Stimulated activated CD4-positive, alpha-beta T cell treated with anti-CD3 and anti-CD28 coated beads, Interleukin-1b, Interleukin-23, amount 100 ng/mL, for 4 hours (primary cell): Measurements from ENCODE around the gene VWA3A.
"Not testable (repeated sequence)": the region's sequence is repeated elsewhere in the genome, so short reads cannot be mapped to it uniquely, and the experiment has no call there.

Experiments used
- DNase-seq, 2 donors: peaks; one replicate each; pipeline ENCODE4 v3.0.0-alpha.2; 2020; ENCODE audit warnings: low read depth in 2 of 2

VWA3A gene

DNA sequence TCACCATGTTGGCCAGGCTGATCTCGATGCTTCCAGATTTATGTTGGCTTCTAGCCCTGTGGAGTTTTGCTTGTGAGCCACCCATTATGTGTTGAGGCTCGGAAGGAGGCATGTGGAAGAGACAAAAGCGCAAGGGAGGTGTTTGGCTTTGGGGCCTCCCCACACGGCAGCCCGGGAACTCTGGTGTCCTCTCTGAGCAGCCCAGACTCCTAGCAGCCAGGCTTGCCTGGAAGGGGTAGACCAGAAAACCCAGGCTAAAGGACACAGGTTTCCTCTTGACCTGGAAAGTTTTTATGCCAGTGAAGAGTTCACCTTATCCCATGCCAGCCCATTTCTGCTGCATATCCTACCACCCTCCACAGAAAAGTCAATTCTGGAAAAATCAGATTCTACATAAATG lies 91.0 kb downstream of the VWA3A start:
- DNase-seq, result no peak

- DNase-seq, result no peak
These were observed 91.7 kb downstream of the VWA3A start for GRCh38 chr16:22183901-22184614.

DNA sequence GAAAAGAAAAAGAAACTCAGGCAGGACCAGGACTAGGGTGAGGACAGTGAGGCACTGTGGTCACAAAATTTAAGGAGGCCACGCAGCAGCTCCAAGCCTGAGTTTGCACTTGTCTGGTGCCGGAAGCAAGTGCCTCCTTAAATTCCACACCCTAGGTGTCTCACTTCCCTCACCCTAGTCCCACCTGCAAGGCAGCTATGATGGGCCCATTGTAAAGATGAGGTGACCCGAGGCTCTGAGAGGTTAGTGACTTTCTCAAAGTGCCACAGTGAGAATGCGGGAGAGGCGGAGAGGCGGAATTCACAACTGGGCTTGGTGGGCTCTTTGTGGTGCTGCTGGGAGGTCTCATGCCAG lies 92.3 kb downstream of the VWA3A start:
- DNase-seq, result no peak

- no peak for DNase-seq
These were observed 94.2 kb downstream of the VWA3A start for GRCh38 chr16:22186517-22186916.

DNA sequence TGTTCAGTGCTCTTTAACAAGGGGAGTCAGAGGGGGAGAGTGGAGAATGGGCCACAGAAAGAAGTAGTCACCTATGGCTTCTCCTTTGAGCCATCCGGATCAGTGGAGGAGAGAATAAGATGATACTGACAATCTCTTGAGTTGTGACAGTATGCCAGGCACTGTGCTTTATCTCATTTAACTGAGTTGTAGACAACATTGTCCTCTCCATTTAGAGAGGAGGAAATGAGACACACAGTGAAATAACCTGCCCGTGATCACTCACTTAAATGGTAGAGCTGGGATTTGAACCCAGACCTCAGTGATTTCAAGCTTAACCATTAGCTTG lies 95.9 kb downstream of the VWA3A start:
- DNase-seq, result no peak

- peak in 1 of 2 donors; percentile 54 for DNase-seq
These were observed 96.5 kb downstream of the VWA3A start for GRCh38 chr16:22188595-22189442.

- no peak for DNase-seq
These were observed 97.2 kb downstream of the VWA3A start for GRCh38 chr16:22189473-22190080.

- peak; percentile 86 to 99 for DNase-seq
These were observed 97.9 kb downstream of the VWA3A start for GRCh38 chr16:22190081-22190775.

GRCh38 chr16:22190776-22191531 lies 98.6 kb downstream of the VWA3A start:
- peak; percentile 97 to 99 for DNase-seq

DNA sequence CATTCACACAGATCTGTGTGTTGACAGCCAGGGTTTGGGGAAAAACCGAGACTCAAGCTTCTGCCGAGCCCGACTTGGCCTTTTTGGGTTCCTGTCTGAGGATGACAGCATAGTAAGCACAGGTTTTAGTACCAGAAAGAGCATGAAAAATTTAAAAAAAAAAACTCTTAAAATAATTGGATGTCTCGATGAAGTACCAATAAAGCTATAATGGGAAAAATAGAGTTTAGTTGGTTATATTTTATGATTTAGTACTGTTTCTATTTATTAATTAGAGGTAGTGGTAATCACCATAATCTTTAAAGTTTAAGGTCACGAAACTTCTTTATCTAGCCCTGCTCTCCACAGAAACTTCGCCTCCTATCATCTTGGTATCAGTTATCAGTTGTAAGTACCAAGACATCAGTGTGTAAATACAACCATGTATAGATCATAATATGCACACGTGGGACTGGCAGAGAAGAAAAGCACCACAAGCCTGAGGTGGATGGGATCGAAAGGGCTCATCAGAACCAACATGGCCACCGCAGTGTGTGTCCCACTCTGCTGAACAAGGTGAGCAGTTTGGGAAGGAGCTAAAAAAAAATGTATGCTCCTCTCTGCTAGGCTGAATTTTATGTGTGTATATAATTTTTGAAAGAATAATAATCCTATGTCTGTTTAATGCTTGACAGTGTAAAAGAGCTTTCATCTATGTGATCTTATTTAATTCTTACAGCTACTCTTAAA lies 99.4 kb downstream of the VWA3A start:
- no peak for DNase-seq

DNA sequence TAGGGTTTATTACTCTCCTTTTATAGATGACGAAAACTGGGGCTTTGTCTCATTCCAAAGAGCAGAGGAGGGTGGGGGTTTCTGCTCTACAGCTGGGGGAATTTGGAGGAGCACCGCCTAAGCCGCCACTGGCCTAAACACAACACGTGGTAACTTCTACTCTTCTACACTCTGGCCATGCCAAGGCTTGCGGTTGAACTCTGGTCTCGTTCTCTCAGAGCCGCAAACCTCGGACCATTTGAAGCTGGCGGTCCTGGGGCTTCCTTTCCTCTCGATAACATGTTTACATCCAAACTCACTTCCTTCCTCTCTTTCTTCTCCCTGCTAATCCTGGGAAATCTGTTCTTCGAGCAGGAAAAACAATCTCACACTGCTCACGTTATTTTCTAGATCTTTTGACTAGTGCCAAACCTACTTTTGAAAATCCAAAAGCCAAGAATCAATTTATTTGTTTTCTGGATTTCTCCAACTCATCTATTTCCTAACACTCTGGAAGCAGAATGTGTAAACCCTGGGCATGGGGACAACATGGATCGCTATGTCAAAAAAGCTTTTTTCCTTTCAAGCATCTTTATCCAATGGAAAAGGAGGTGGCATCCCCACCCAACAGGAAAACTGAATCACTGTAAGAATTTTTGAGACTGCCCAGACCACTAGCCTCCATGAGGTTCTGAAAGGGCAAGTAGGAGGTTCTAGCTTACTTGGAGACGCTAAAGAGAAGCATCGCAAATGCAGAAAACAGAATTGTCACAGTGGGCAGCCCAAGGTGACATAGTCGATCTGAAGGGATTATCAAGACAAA lies 100.1 kb downstream of the VWA3A start:
- DNase-seq, result peak; percentile 37 to 44

DNA sequence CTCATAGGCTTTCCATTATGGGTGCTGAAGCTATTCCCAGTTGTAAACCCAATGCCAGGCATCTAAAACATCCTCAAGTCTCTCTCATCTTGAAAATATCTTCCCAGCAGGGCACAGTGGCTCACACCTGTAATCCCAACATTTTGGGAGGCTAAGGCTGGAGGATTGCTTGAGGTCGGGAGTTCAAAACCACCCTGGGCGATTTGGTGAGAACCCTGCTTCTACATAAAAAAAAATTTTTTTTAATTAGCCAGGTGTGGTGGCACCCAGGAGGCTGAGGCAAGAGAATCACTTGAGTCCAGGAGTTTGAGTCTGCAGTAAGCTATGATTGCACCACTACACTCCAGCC lies 100.7 kb downstream of the VWA3A start:
- no peak for DNase-seq

- no peak for DNase-seq
These were observed 102.5 kb downstream of the VWA3A start for GRCh38 chr16:22194707-22195444.

- no peak for DNase-seq
These were observed 103.0 kb downstream of the VWA3A start for GRCh38 chr16:22195445-22195694.

DNA sequence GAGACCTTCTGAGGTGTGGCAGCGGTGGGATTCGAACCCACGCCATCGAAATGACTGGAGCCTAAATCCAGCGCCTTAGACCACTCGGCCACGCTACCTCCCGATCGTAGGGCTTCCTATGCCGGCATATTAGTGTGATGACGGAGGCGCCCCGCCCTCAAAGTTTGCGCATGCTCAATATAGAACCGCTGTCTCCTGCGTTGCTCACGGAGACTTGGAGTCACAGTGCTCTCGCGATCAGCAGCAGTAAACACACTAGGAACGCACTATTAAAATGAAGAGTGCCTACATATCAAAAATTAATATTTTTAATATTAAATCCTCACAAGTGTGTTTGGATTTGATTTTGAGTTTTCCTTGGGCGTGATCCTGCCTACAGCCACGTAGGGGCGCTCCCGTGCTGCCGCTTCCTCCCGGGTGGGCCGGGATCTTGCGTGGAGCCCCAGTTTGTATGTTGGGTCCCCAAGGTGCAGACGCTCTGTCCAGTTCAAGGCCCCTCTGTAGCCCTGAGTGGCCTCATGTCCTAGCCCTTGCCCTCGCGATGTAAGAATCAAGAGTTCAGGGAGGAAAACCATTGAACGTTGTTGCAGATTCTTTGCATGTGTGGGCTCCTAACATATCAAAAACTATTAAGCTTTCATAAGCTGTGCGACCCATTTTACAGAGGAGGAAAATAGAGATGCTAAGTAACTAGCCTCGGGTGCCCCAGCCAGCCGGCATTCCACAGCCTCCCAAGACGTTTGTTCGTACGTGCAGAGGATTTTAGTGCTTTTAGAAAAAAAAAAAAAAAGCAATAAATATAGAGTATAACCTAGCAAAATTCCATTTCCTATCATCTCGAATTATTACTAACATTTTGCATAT lies 103.6 kb downstream of the VWA3A start:
- peak; percentile 87 to 94 for DNase-seq

DNA sequence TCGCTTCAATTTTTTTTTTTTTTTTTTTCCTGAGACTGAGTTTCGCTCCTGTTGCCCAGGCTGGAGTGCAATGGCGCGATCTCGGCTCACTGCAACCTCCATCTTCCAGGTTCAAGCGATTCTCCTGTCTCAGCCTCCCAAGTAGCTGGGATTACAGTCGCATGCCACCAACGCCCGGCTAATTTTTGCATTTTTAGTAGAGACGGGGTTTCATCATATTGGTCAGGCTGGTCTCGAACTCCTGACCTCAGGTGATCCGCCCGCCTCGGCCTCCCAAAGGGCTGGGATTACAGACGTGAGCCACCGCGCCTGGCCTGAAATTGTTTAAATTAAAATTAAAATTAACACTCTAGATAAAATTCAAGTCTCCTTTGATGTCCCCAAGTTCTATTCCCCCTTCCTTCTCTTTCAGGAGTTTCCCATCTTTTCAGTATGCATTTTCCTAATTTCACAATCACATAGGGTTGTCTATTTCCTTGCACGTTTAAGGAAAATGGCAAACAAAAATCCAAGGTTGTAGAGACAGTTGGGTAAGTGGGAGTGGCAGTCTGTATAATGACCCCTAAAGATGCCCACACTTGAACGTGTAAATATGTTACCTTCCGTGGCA lies 104.3 kb downstream of the VWA3A start:
- DNase-seq, result not testable (repeated sequence)

DNA sequence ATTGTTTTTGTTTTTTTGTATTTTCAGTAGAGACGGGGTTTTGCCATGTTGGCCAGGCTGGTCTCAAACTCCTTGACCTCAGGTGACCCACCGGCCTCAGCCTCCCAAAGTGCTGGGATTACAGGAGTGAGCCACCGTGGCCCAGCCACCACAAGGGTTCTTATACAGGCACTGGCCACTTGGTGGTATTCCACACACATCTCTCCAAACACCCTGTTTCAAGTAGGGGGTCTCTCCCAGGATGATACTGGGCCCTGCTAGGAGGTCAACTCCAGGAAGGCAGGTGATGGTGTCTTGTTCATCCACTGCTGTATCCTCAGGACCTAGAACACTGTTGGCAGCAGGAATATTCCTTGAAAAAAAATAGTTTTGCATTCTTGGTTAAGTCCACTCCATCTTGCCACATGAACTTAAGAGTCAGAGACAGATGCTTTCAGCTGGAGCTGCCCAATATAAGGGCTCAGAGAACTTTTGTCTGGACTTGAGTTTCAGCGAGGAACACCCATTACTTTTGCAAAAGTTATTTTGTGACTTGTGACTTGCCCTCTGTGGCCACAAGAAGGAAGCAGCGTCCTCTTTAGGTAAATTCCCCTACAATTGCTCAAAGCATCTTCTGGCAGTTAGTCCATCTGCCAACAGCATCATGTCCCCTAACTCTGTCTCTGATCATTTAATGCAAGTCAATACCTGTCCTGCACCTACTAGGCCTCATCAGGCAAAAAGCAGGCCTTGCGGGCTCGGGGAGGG lies 106.4 kb downstream of the VWA3A start:
- DNase-seq, result no peak

DNA sequence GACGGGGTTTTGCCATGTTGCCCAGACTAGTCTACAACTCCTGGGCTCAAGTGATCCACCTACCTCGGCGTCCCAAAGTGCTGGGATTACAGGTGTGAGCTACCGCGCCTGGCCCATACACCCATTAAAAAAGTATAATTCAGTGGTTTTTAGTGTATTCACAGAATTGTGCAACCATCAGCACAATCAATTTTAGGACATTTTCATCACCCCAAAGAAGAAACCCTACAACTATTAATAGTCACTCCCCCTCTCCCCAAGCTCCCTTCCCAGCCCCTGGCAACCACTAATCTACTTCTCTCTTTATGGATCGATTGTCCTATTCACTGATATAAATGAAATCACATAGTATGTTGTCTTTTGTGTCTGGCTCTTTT lies 109.9 kb downstream of the VWA3A start:
- DNase-seq, result no peak
